Mesendoderm (in vitro differentiated cells): ENCODE measurements around the gene ARMH3.
A peak's percentile ranks its signal among the peaks of the same experiment; 100 is the strongest.
"Not testable (repeated sequence)": the region's sequence is repeated elsewhere in the genome, so short reads cannot be mapped to it uniquely, and the experiment has no call there.

ENCODE experiments used
- DNase-seq: peaks from one replicate; pipeline ENCODE4 v3.0.0; 2013
- H2AK5ac ChIP-seq: 2 replicates; pipeline ENCODE4 v1.6.1; 2013; ENCODE audit warnings: low read length, inconsistent platforms
- H2BK120ac ChIP-seq: 2 replicates; pipeline ENCODE4 v1.6.1; 2013; ENCODE audit warnings: low read depth, mild to moderate bottlenecking, low read length, moderate library complexity, mixed read lengths
- H2BK15ac ChIP-seq: replicated peaks from 2 replicates; pipeline ENCODE4 v1.6.1; 2013; ENCODE audit warnings: low read depth, mild to moderate bottlenecking, moderate library complexity
- H2BK5ac ChIP-seq: 2 replicates; pipeline ENCODE4 v1.6.1; 2013; ENCODE audit warnings: low read length, inconsistent platforms
- H3K18ac ChIP-seq: 2 replicates; pipeline ENCODE4 v1.6.1; 2013; ENCODE audit warnings: mild to moderate bottlenecking, low read length, mixed read lengths
- H3K23ac ChIP-seq: one replicate; pipeline ENCODE4 v1.6.1; 2013; ENCODE audit warnings: low read length
- H3K27ac ChIP-seq: 2 replicates; pipeline ENCODE4 v1.5.1; 2013; ENCODE audit warnings: low read depth, mild to moderate bottlenecking, inconsistent platforms, low read length, moderate library complexity
- H3K27me3 ChIP-seq: 2 replicates; pipeline ENCODE4 v1.6.1; 2013; ENCODE audit warnings: low read length, control low read depth, mild to moderate bottlenecking, inconsistent platforms; ENCODE audit not compliant: insufficient read depth, poor library complexity
- H3K36me3 ChIP-seq: 2 replicates; pipeline ENCODE4 v1.6.1; 2013; ENCODE audit warnings: low read length, inconsistent platforms; ENCODE audit not compliant: control insufficient read depth, insufficient read depth
- H3K4ac ChIP-seq: one replicate; pipeline ENCODE4 v1.6.1; 2013; ENCODE audit warnings: low read depth, mild to moderate bottlenecking, low read length, moderate library complexity
- H3K4me1 ChIP-seq: 2 replicates; pipeline ENCODE4 v1.6.1; 2013; ENCODE audit warnings: low read depth, low read length, inconsistent platforms; ENCODE audit not compliant: control insufficient read depth
- H3K4me2 ChIP-seq: 2 replicates; pipeline ENCODE4 v1.6.1; 2013; ENCODE audit warnings: low read length
- H3K4me3 ChIP-seq: 2 replicates; pipeline ENCODE4 v1.5.1; 2013; ENCODE audit warnings: mild to moderate bottlenecking, low read length
- H3K56ac ChIP-seq: one replicate; pipeline ENCODE4 v1.6.1; 2013; ENCODE audit warnings: low read length
- H3K79me1 ChIP-seq: 2 replicates; pipeline ENCODE4 v1.6.1; 2013; ENCODE audit warnings: low read length, inconsistent platforms
- H3K79me2 ChIP-seq: 2 replicates; pipeline ENCODE4 v1.6.1; 2013; ENCODE audit warnings: mild to moderate bottlenecking, low read length; ENCODE audit not compliant: control insufficient read depth, insufficient read depth
- H3K9ac ChIP-seq: 2 replicates; pipeline ENCODE4 v1.6.1; 2013; ENCODE audit warnings: low read length, inconsistent platforms
- H4K5ac ChIP-seq: one replicate; pipeline ENCODE4 v1.6.1; 2013; ENCODE audit warnings: low read length
- H4K8ac ChIP-seq: one replicate; pipeline ENCODE4 v1.6.1; 2013; ENCODE audit warnings: low read depth, mild to moderate bottlenecking, control low read depth, low read length, moderate library complexity
- WGBS: extraction: QIAGEN DNeasy Blood & Tissue Kit; methylation state at CpG from one replicate; pipeline ENCODE4 v1.1.7; 2013; ENCODE audit warnings: low lambda C conversion rate, missing lambda C conversion rate; ENCODE audit not compliant: insufficient coverage; ENCODE audit errors: extremely low coverage; 5-methylcytosine and 5-hydroxymethylcytosine counted together

Gene ARMH3

DNA sequence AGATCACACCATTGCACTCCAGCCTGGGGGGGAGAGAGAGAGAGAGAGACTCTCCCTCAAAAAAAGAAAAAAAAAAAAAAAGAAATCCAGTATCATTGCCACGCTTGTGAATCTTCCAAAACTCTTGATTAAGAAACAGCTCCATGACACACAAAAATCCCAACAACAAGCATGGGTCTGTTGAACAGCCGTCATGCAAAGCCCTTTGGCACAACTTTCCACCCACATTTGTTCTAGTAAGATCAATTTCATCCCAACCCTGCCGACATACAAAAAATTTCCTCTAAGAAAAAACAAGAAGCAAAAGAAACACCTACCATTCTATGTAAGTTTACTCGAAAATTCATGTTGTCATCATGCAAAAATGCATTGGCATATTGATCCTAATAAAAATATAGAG, 62.8 kb downstream of the ARMH3 start:
- H2BK120ac ChIP-seq: no peak overlapping the region
- H3K4me3 ChIP-seq: no peak overlapping the region
- no peak overlapping the region for H2BK15ac ChIP-seq
- H3K4me2 ChIP-seq: no peak overlapping the region
- H3K23ac ChIP-seq: no peak overlapping the region
- H3K27me3 ChIP-seq: no peaks in the 10 kb centered on the region
- DNase-seq: no peak
- no peaks in the 10 kb centered on the region for H3K79me2 ChIP-seq
- no peak overlapping the region for H4K5ac ChIP-seq
- no peaks in the 10 kb centered on the region for H3K4me1 ChIP-seq
- H3K18ac ChIP-seq: no peak overlapping the region
- no peak overlapping the region for H2BK5ac ChIP-seq
- H3K79me1 ChIP-seq: no peaks in the 10 kb centered on the region
- no peak overlapping the region for H2AK5ac ChIP-seq
- no peak overlapping the region for H4K8ac ChIP-seq
- WGBS: no CpG with 5 or more reads among the region's 4 CpGs
- no peak overlapping the region for H3K9ac ChIP-seq
- H3K27ac ChIP-seq: no peak overlapping the region
- no peak overlapping the region for H3K4ac ChIP-seq
- H3K56ac ChIP-seq: no peak overlapping the region
- H3K36me3 ChIP-seq: no peaks in the 10 kb centered on the region

GRCh38 chr10:101987136-101987535, 68.8 kb downstream of the ARMH3 start:
- no peak overlapping the region for H2BK120ac ChIP-seq
- H2BK5ac ChIP-seq: no peak overlapping the region
- no peak overlapping the region for H2BK15ac ChIP-seq
- no peak overlapping the region for H3K4me2 ChIP-seq
- H3K18ac ChIP-seq: no peak overlapping the region
- H3K27ac ChIP-seq: no peak overlapping the region
- H3K27me3 ChIP-seq: no peaks in the 10 kb centered on the region
- H3K4ac ChIP-seq: no peak overlapping the region
- H3K9ac ChIP-seq: no peak overlapping the region
- no peak overlapping the region for H3K23ac ChIP-seq
- no peaks in the 10 kb centered on the region for H3K79me2 ChIP-seq
- no peaks in the 10 kb centered on the region for H3K79me1 ChIP-seq
- H3K4me3 ChIP-seq: no peak overlapping the region
- H3K56ac ChIP-seq: no peak overlapping the region
- peaks cover 1% of the 10 kb centered on the region for H3K36me3 ChIP-seq
- H2AK5ac ChIP-seq: no peak overlapping the region
- no CpG with 5 or more reads among the region's 3 CpGs for WGBS
- DNase-seq: no peak
- no peak overlapping the region for H4K5ac ChIP-seq
- H4K8ac ChIP-seq: no peak overlapping the region
- peaks cover 7% of the 10 kb centered on the region for H3K4me1 ChIP-seq

- H3K23ac ChIP-seq: no peak overlapping the region
- no CpG with 5 or more reads among the region's 3 CpGs for WGBS
- H3K79me2 ChIP-seq: no peaks in the 10 kb centered on the region
- no peak overlapping the region for H3K4me3 ChIP-seq
- H2BK15ac ChIP-seq: no peak overlapping the region
- no peak overlapping the region for H2BK5ac ChIP-seq
- H3K4me1 ChIP-seq: peaks cover 7% of the 10 kb centered on the region
- no peak overlapping the region for H3K4ac ChIP-seq
- DNase-seq: peak; percentile 68
- H3K36me3 ChIP-seq: peaks cover 1% of the 10 kb centered on the region
- H3K9ac ChIP-seq: no peak overlapping the region
- H3K18ac ChIP-seq: no peak overlapping the region
- no peak overlapping the region for H3K4me2 ChIP-seq
- H3K27ac ChIP-seq: no peak overlapping the region
- H2BK120ac ChIP-seq: no peak overlapping the region
- no peak overlapping the region for H3K56ac ChIP-seq
- no peak overlapping the region for H4K5ac ChIP-seq
- no peak overlapping the region for H2AK5ac ChIP-seq
- H3K79me1 ChIP-seq: no peaks in the 10 kb centered on the region
- H4K8ac ChIP-seq: no peak overlapping the region
- H3K27me3 ChIP-seq: no peaks in the 10 kb centered on the region
These were observed 69.4 kb downstream of the ARMH3 start for GRCh38 chr10:101986624-101986971.

DNA sequence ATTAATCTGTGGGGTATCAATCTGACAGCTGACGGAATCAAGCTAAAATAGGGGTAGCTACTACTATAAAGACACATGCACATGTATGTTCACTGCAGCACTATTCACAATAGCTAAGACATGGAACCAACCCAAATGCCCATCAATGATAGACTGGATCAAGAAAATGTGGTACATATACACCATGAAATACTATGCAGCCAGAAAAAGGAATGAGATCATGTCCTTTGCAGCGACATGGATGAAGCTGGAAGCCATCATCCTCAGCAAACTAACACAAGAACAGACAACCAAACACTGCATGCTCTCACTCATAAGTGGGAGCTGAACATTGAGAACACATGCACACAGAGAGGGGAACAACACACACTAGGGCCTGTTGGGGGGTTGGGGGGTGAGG, 75.3 kb downstream of the ARMH3 start:
- WGBS: no CpG with 5 or more reads among the region's 2 CpGs
- H4K8ac ChIP-seq, H3K23ac ChIP-seq: not testable (repeated sequence)

DNA sequence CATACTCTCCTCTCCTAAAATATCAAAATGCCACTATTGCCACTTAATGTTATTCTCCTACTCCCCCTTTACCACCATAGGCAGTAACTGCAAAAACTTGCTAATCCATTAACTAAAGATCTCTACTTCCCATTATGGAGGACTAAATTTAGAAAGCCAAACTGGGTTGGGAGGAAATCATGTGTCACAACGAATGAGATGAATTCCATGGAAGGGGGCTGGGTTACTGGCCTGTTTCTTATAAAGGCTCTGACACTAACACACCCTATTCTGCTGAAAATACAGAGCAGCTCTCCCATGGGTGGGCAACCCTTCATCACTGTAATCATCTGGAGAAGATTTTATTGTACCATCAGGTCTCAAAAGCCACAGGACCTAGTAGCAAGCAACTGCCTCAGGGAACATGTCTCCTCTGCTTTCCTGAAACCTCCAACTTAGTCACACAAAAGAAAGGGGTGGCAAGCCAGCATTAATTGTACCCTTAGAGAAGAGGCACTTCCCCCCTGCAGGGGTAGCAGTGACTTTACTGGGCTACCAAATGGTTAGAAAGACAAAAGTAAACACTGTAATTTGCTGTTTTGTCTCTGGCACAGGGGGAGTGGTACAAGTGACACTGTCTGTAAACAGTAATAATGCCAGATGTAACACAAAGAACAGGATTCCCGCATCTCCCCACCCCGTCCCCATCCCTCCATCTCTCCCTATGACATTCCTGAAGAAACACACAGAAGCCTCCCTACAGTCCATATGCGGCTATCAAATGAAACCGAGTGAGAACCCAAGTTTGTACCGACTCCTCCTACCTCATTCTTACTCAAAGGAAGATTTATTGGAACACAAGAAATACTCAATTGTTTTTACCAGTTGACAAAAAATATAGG, 81.6 kb downstream of the ARMH3 start:
- H4K5ac ChIP-seq: no peak overlapping the region
- no peak overlapping the region for H3K4ac ChIP-seq
- no peak overlapping the region for H4K8ac ChIP-seq
- H3K4me1 ChIP-seq: no peaks in the 10 kb centered on the region
- no peak overlapping the region for H2BK120ac ChIP-seq
- no peak overlapping the region for H3K56ac ChIP-seq
- H3K36me3 ChIP-seq: peaks cover 3% of the 10 kb centered on the region
- no peak overlapping the region for H2BK5ac ChIP-seq
- no peak overlapping the region for H3K18ac ChIP-seq
- H3K27me3 ChIP-seq: no peaks in the 10 kb centered on the region
- H3K4me2 ChIP-seq: no peak overlapping the region
- no peaks in the 10 kb centered on the region for H3K79me2 ChIP-seq
- DNase-seq: no peak
- H2BK15ac ChIP-seq: no peak overlapping the region
- H3K79me1 ChIP-seq: no peaks in the 10 kb centered on the region
- no peak overlapping the region for H3K4me3 ChIP-seq
- no CpG with 5 or more reads among the region's 6 CpGs for WGBS
- no peak overlapping the region for H2AK5ac ChIP-seq
- H3K27ac ChIP-seq: no peak overlapping the region
- no peak overlapping the region for H3K23ac ChIP-seq
- no peak overlapping the region for H3K9ac ChIP-seq

More for the DNA sequence above, 75.3 kb downstream of the ARMH3 start:
- not testable (repeated sequence) for H3K4ac ChIP-seq, H2BK15ac ChIP-seq, H2AK5ac ChIP-seq, H3K4me2 ChIP-seq, H3K56ac ChIP-seq, H3K4me3 ChIP-seq, H3K79me2 ChIP-seq, H4K5ac ChIP-seq, H3K27me3 ChIP-seq, H3K27ac ChIP-seq, H3K79me1 ChIP-seq, H3K4me1 ChIP-seq, H3K18ac ChIP-seq, H2BK5ac ChIP-seq, DNase-seq, H3K36me3 ChIP-seq, H3K9ac ChIP-seq, H2BK120ac ChIP-seq

- Histone ChIP-seq H3K56ac (no peak overlapping the region), H3K79me2 (no peaks in the 10 kb centered on the region), H3K36me3 (peaks cover 3% of the 10 kb centered on the region), H4K8ac (no peak overlapping the region), H3K23ac (no peak overlapping the region), H3K4me3 (no peak overlapping the region), H4K5ac (no peak overlapping the region), H3K27ac (no peak overlapping the region), H3K4me2 (no peak overlapping the region), H2BK15ac (no peak overlapping the region), H3K4me1 (no peaks in the 10 kb centered on the region), H2BK5ac (no peak overlapping the region), H2BK120ac (no peak overlapping the region), H3K4ac (no peak overlapping the region), H2AK5ac (no peak overlapping the region), H3K9ac (no peak overlapping the region), H3K18ac (no peak overlapping the region), H3K27me3 (no peaks in the 10 kb centered on the region), H3K79me1 (no peaks in the 10 kb centered on the region)
- no peak for DNase-seq
- no CpG with 5 or more reads among the region's 9 CpGs for WGBS
These were observed 83.2 kb downstream of the ARMH3 start for GRCh38 chr10:101972761-101973160.
